Measurements from ENCODE around the gene ACR.

DNA sequence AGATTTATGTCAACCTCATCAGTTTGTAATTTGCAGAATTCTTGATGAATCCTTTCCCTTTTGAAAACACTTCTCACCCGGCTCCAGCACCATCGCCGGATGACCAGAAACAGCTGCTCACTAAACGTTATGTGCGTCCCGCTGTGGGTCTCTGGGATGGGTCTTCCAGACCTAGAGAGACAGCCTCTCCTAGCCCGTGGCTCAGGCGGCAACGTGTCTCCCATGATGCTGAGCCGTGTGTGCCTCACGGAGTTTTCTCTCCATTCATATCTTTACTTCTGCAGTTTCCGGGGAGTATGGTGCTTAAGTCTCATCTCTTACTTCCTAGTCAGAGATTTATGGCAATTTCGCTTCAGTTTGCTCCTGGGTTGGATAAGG is 25.0 kb upstream of the ACR start:
- TF ChIP-seq BHLHE40 (IDR thresholded peaks at IDR 0.05; ENCODE audit: borderline replicate concordance) (no peak), ELF4 (IDR thresholded peaks at IDR 0.05) (no peak), SP1 (IDR thresholded peaks at IDR 0.05) (no peak), FOXK2 (IDR thresholded peaks at IDR 0.05) (no peak), TARDBP (IDR thresholded peaks at IDR 0.05) (no peak)
